GM21576 (cell line): ENCODE data around the gene CDKN2AIP.
"Not testable (repeated sequence)": the region's sequence is repeated elsewhere in the genome, so short reads cannot be mapped to it uniquely, and the experiment has no call there.

Experiments
- ATAC-seq: cut with Tn5 transposase; IDR thresholded peaks from one replicate; pipeline ENCODE4 v1.9.1; 2021; ENCODE audit warnings: mild to moderate bottlenecking, moderate library complexity; ENCODE audit not compliant: unreplicated experiment

CDKN2AIP gene

DNA sequence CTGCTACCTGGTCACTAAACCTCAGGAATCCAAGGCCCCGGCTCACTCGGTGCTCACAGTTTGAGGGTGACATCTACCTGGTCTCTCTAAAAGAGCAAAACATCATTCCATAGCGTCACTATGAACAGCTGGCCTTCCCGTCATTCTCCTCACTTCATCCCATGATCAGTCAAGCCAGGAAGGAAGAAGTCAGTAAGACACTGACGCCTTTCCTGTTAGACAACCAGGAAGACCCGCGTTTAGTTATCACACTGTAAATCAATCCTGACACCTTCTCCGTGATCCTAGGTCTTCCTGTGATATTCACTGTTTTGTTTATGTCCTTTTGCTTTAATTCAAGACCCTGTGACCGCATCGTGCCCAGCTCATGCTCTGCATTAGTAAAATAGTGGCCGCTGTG, 31.6 kb upstream of the CDKN2AIP start:
- ATAC-seq, result no peak

DNA sequence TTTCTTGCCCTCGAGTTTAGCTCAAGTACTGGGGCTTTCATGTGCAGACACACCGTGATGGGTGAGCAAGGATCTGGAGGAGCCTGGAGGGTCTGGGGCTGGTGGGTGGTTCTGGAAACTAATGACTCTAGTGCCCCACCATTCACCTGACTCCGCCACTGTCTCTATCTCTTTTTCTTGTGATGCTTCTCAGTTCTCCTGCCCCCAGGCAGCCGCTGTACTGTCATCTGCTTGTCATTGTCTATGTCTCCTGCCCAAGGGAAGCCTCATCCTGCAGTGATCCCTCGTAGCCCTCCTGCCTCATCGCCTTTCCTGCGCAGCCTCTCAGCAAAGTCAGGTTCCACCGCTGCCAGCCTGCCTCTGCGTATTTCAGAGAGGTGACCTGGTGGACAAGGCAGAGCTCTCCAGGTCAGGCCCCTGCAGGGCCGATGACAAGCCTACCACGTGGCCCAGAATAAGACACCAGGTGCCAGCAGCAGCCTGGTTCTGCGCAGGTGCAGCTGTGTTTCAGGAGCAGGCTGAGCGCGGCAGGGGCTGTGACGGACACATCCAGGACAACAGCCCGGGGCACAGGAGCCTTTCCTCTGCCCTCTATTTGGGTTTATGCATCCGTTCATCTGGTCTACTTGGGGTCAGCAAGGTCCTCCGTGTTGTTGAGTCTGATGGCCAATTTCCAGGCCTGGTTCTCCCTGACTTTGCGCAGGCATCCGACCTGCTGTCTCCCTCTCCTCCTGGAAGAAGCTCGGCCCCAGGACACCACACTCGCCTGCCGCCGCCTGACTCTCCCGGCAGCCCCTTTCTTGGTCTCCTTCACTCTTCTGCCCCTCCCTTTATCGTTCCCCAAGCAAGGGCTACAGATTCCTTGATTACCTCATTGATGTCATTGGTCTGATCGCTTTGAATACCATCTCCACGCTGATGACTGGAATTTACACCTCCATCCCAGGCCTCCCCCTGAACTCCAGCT, 30.9 kb upstream of the CDKN2AIP start:
- ATAC-seq, result no peak

DNA sequence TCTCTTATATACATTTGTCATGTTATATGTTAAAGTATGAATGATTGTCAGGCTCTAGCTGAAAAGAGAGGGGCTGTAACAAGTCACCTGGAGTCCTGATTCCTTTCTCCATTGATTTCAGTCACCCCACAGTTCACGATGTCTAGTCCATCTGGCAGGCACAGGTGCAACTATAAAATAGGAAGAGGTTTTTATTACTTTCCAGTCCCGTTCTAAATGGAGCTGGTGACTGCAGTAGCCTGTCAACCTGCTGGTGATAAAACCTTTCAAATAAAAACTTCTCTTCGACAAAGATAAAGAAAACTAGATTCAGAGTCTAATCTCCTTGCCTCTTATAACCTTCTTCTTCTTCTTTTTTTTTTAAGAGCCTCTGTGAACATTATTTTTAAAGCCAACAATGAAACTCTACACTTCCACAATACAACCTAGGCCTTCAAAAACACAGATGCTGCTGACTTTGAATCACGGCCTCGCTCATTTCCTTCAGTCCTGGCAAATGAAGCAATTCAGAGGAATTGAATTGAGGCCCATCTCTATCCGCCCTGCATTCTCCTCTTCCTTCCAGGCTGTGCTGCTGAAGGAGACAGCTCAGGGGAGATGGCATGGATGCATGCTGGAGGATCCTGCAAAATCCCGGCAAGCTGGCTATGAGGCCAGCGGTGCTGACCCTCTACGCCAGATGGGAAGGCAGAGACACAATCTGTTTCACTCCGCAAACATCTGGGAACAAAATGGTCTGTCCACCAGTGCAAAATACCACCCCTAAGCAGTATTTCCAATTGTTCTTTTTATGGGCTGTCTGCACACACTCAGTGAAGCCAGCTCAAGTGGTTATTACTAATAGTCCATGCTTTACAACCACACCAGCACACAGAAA, 27.3 kb upstream of the CDKN2AIP start:
- no peak for ATAC-seq

DNA sequence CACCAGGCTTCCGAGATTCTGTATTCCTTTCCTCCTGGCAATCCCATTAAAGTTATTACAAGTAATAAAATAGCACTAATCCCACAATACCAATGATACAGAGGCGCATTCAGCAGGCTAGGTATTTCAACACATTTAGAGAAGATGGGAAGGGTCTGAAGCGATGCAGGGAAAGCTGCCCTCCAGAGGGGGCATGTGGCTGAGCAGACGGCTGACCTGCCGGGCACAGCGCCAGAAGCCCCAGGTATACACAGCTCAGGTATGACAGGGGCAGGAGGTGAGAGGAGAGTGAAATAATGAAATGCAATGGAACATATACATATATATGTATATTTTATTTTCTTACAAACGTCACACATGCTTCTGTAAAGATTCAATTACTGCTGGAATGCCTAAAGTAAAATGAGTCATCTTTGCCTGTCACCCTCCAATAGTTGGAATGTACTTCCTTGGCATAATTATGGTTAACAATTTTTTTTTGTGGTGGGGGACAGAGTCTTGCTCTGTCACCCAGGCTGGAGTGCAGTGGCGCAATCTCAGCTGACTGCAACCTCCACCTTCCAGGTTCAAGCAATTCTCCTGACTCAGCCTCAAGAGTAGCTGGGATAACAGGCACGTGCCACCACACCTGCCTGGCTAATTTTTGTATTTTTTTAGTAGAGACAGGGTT, 21.3 kb upstream of the CDKN2AIP start:
- ATAC-seq, result no peak

DNA sequence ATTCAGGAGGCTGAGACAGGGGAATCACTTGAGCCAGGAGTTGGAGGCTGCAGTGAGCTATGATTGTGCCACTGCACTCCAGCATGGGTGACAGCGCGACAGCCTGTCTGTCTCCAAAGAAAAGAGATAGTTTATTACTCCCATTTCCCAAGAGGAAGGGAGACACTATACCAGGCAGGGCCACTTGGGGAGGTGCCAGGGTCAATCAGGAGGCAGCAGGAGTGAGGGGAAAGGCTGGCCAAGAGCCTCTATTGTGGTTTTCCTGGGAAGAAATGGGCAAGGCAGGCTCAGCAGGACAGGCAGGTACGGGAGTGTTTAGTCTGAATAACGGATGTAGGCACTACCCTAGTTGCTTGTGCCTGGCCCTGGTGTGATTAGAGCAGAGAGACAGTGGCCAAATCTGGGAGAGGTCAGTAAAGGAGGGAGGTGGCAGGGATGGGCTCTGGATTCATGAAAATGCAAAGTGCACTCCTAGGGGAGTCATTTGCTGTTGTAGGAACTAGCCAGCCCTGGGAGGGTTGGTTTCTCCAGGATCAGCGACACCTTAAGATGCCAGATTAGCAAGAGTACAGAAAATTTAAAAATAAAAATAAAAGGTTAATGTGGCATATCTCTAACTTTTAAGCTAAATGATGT, 20.2 kb upstream of the CDKN2AIP start:
- ATAC-seq, result no peak

DNA sequence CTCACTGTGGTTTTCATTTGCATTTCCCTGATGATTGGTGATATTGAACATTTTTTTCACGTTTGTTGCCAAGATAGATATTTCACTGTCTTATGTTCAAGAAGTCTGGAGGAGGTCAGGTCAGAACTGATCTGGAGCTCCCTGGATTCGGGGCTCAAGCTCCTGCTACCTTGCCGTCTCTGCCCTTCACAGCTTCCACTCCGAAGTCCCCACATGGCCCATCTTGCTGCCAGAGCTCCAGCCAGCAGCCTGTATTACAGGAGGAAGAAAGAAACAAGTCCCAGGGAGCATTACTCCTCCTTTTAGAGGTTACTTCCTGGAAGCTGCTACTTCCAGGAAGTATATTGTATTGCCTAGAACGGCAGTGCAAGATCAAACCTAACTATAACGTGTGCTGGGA, 17.9 kb upstream of the CDKN2AIP start:
- no peak for ATAC-seq

DNA sequence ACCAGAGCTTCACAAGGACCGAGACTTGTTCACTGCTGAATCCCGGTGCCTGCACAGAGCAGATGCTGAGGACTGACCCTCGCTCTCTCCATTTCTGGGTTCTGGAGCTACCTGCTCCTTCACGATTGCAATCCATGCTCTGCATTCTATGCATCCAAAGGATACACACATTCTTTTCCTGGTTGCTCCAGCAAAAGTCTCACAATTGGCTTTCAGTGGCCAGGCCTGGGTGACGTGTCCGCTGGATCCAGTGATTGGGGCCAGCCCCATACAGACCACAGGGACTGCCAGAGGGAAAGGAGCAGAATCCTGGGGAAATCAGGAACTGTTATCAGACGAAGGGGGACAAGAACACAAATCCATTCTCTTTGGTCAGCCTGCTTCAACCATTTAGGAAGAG, 14.9 kb upstream of the CDKN2AIP start:
- no peak for ATAC-seq

DNA sequence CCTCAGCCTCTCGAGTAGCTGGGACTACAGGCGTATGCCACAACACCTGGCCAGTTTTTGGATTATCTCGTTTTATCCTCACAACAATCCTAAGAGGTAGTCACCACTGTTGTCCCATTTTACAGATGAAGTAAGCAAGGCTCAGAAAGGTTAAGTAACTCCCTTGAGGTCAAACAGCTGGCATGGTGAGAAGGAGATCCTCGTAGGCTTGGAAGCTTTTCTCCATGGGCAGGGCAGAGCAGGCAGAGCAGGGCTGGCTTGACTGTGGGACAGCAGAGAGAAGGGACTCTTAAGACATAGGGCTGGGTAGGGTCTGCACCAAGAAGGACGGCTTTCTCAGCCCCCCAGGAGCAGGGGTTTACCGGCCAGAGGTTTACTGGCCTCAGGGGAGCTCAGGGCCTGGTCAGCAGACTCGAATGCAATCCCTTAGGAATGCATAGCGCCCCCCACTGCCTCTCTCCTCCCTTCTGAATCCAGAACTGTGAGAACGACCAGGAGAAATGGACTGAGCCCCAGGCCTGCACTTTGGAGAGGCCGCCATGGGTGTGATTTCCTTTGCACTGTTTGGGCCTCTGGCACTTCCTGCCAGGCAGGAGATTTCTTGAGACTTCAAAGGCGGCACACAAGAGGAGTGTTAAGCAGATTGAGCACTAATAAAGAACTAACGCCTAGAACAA, 14.0 kb upstream of the CDKN2AIP start:
- no peak for ATAC-seq

DNA sequence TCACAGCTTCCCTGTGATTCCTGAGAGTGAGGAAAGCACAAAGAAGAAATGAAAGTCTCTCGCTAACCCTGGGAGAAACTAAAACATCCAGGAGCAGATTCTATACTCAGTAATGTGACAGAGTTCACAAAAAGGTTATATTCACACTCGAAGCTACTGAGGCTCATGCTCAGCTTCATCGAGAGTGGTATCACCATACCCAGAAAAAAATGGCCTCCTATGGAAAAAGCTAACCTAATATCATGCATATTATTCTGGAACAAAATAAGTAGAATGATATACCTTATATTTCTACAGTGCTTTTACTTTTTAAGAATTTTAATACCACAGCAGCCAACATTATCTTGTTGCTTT, 13.5 kb upstream of the CDKN2AIP start:
- no peak for ATAC-seq

DNA sequence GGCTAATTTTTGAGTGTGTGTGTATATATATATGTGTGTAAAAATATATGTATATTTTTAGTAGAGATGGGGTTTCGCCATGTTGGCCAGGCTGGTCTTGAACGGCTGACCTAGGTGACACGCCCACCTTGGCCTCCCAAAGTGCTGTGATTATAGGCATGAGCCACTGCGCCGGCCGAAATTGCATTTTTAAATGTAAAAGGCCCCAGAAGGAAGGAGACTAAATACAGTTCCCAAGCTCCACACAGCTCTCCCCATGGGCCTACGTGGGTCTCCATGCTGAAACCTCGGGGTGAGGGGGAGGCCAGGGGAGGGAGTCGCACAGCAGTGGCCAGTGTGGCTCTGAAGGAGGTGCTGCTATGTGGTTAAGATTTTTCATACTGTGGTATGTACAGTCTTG, 12.8 kb upstream of the CDKN2AIP start:
- ATAC-seq, result no peak

DNA sequence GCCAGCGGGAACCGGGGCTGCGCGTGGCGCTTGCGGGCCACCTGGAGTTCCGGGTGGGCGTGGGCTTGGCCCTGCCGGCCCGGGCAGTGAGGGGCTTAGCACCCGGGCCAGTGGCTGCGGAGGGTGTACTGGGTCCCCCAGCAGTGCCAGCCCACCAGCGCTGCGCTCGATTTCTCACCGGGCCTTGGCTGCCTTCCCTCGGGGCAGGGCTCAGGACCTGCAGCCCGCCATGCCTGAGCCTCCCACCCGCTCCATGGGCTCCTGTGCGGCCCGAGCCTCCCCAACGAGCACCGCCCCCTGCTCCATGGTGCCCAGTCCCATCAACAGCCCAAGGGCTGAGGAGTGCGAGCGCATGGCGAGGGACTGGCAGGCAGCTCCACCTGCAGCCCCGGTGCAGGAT, 11.3 kb upstream of the CDKN2AIP start:
- ATAC-seq, result not testable (repeated sequence)

DNA sequence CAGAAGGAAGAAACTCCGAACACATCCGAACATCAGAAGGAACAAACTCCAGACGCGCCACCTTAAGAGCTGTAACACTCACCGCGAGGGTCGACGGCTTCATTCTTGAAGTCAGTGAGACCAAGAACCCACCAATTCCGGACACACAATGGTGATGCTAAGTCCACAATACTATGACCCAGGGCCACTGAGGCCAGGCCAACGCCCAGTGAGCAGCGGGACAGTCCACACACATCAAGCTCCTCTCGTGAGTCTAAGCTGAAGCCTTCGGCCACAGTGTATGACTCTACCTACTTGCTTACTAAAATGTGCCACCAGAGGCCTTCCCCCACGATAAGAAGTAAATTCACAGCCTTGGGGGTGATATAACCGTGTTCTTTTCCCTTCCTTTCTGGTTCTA, 10.2 kb upstream of the CDKN2AIP start:
- ATAC-seq, result no peak

DNA sequence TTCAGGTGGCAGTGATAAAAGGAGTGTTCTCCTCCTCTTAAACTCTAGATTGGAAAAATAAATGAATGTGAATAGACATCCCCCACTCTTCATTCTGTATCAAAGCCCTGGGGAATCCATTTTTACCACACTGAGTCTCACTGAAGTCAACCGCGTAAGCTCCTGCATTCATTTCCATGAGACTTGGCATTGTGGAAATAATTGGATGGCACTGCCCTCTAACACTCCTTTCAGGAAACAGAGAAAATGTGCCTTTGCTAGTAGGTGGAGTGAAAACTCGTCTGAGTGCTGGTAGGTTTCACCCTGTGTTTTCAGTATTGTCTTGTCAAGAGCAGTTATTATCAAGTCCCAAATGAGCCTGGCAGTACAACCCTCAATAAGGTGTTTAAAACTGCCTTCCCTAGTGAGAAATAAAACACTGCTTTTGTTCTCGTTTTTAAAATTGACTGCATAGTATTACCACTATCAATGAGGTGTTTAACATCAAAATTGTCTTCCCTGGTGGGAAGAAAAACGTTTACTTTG, 9.7 kb upstream of the CDKN2AIP start:
- no peak for ATAC-seq

DNA sequence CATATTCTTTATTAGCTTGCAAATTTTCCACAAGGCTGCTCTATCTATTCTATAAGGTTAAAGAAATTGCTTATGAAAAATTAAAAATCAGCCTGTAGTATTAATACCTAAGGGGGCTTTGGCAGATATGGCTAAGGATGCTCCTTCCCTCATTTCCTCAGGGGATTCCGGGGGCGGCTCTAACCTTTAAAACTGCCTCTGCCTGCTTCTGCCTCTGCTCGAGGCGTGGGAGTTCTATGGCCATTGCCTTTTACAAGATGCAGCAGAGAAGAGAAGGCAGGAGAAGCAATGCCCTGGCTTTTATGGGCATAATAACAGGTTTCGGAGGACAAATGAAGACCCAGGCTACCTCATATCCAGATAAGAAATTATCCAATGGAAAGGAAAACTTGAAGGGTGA, 8.6 kb upstream of the CDKN2AIP start:
- no peak for ATAC-seq

DNA sequence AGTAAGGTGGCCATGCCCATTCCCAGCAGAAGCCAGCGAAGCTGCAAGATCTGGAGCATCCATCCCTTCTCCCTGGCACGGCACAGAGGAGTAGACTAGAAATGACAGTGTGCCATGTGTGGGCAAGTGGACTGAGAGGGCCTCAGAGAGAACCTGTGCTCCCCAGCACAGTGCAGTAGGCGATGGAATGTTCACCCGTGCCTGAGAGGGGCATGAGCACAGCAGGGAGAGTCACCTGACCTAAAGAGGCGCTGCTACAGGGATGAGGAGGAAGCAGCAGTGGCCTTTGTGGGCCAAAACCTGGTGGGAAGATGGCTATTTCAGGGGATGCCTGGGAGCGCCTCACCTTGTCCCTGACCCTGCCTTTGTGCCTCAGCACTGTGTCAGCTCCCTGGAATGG, 8.0 kb upstream of the CDKN2AIP start:
- ATAC-seq, result no peak

DNA sequence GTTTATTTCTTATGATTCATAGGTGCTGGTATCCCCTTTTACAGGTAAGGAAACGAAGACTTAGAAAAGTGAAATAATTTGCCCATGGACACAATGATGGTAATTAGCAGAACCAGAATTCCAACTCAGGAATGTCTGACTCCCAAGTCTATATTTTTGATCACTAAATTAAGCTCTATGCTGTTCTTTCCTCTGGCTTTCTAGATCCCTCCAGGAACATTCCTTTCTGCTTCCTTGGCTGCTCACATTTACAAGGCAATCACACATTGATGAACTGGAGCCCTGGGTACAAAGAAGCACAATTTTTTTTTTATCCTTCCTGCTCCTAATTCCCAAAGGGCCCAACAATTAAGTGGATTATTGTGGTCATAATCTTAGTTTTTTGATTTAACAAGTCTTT, 7.0 kb upstream of the CDKN2AIP start:
- no peak for ATAC-seq

DNA sequence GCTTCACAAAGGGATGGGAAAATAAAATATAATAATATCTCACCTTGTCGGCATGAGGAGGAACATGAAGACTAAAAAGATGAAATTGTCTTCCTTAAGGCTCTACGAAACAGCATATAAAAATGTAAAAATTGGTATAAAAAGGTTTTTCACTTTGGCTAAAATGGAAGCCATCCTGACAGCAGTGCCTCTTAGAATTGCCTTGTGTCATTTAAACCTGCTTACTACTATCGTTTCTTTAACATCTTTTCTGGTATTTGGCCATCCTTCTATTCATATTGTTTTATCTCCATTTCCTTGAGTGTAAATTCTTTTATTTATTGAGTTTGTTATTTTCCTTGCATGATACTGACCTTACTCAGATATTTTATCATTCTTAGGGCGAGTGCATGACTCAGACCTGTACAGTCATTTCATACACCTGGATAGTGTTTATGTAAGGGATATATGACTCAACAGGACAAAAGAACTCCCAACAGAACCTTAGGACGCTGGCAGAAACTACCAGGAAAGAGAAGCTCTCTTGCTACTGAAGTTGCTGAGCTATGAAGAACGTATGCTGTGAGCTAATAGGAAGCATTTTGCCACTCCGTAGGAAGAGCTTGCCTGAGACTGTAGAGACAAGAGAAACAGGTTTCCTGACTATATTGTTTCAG, 5.8 kb upstream of the CDKN2AIP start:
- no peak for ATAC-seq

DNA sequence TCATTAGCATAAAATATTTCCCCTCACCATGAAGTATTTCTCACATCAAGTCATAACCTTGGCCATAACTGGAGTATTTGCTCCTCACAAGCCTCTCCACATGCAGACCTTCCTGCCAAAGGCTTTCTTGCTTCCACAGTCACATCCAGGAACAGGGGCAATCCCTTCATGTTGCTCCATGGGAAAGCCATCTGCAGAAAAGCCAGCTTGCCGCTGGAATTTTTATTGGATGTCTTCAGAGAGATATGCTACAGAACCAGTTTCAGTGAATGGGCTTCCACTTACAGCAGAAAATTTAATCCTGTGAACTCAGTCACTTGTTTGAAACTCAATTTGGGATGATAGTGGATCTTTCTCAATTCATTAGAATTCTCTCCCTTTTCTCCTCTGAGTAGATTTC, 3.2 kb upstream of the CDKN2AIP start:
- no peak for ATAC-seq

DNA sequence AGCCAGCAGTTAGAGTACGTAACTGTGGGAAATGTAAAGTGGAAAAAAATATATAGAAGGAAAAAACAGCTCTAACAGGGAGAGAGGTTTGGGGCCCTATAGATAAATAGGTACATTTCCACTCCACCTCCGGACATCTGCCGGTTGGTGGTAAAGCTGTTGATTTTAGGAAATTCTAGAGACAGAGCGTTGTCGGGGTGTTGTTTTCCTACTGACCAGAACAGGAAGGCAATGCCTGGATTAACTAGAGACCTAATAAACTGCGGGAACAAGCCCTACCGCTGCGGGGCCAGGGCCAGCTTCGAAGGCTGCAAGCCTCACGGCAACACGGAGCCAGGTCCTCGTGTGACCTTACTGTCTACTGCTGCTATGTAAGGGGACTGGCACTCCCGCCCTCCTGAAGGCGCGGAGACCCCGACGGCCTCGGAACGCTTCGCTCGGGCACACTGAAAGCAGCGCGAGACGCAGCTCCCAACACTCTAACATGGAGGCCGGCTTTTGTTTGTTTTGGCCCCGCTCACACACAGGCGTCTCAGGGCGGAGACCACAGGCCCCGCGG, 702 bp upstream of the CDKN2AIP start:
- ATAC-seq, result no peak
